Right kidney (tissue), 1 donor: ENCODE results near the gene ZFYVE1.
"Not testable (repeated sequence)": the region's sequence is repeated elsewhere in the genome, so short reads cannot be mapped to it uniquely, and the experiment has no call there.

Experiments
- DNase-seq: peaks from one replicate; pipeline ENCODE4 v3.0.0-alpha.2; 2016

ZFYVE1 gene

GRCh38 chr14:72958548-72958947 is 68.4 kb downstream of the ZFYVE1 start:
- DNase-seq, result no peak

GRCh38 chr14:72957213-72957612 is 69.7 kb downstream of the ZFYVE1 start:
- DNase-seq, result no peak

GRCh38 chr14:72956741-72957140 is 70.2 kb downstream of the ZFYVE1 start:
- DNase-seq, result not testable (repeated sequence)

- DNase-seq, result no peak
These were observed 74.7 kb downstream of the ZFYVE1 start for GRCh38 chr14:72952171-72952570.

- DNase-seq, result peak; percentile 39
These were observed 78.3 kb downstream of the ZFYVE1 start for GRCh38 chr14:72948481-72949138.

- no peak for DNase-seq
These were observed 79.3 kb downstream of the ZFYVE1 start for GRCh38 chr14:72947366-72948160.

- DNase-seq, result no peak
These were observed 80.4 kb downstream of the ZFYVE1 start for GRCh38 chr14:72946491-72946890.

GRCh38 chr14:72945356-72946027 is 81.4 kb downstream of the ZFYVE1 start:
- DNase-seq, result no peak

GRCh38 chr14:72943876-72944430 is 83.0 kb downstream of the ZFYVE1 start:
- DNase-seq, result no peak

GRCh38 chr14:72942934-72943333 is 84.0 kb downstream of the ZFYVE1 start:
- DNase-seq, result no peak

- no peak for DNase-seq
These were observed 85.5 kb downstream of the ZFYVE1 start for GRCh38 chr14:72941286-72941985.

GRCh38 chr14:72939630-72940029 is 87.3 kb downstream of the ZFYVE1 start:
- DNase-seq, result no peak

- no peak for DNase-seq
These were observed 94.0 kb downstream of the ZFYVE1 start for GRCh38 chr14:72932893-72933292.

- no peak for DNase-seq
These were observed 97.4 kb downstream of the ZFYVE1 start for GRCh38 chr14:72929316-72930080.

- DNase-seq, result no peak
These were observed 98.0 kb downstream of the ZFYVE1 start for GRCh38 chr14:72928872-72929271.

GRCh38 chr14:72926292-72927028 is 100.4 kb downstream of the ZFYVE1 start, which contains the start of gene DCAF4:
DCAF4 (plus strand) TSS chr14:72926464; CDS start chr14:72937979, 11,515 bp downstream.
- DNase-seq, result peak; percentile 90

- peak; percentile 83 for DNase-seq
These were observed 101.1 kb downstream of the ZFYVE1 start for GRCh38 chr14:72925815-72926291.

GRCh38 chr14:72925171-72925759 is 101.6 kb downstream of the ZFYVE1 start:
- no peak for DNase-seq

GRCh38 chr14:72924337-72924736 is 102.6 kb downstream of the ZFYVE1 start:
- DNase-seq, result no peak

GRCh38 chr14:72921396-72921795 is 105.5 kb downstream of the ZFYVE1 start:
- no peak for DNase-seq
